ENCODE measurements around the gene EGFL8.
A peak's percentile ranks its signal among the peaks of the same experiment; 100 is the strongest.
"Not testable (repeated sequence)": the region's sequence is repeated elsewhere in the genome, so short reads cannot be mapped to it uniquely, and the experiment has no call there.

Gene EGFL8

DNA sequence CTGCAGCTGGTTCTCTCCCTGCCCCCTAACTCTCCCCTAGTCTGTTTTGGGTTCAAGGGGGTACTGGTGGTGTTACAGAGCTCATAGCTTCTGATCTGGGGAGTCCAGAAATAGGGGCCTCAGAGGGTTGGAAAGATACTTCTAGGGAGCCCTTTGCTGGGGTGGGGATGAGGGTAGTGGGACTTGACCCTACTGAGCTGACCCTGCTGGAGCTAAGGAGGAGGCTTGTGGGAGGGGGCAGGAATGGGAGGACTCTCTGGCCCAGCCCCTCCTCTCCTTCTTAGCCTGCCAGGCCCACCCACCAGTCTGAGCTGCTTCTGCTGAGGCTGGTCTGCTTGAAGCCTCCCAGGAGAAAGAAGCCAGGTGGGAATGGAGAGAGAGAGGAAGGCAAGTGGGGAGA, at the start of gene EGFL8:
Gene EGFL8, plus strand, starts transcription at position 301 of the 400 bp plus-strand sequence. CDS start 1,571 bp downstream, outside the sequence.
- no peak for DNase-seq

DNA sequence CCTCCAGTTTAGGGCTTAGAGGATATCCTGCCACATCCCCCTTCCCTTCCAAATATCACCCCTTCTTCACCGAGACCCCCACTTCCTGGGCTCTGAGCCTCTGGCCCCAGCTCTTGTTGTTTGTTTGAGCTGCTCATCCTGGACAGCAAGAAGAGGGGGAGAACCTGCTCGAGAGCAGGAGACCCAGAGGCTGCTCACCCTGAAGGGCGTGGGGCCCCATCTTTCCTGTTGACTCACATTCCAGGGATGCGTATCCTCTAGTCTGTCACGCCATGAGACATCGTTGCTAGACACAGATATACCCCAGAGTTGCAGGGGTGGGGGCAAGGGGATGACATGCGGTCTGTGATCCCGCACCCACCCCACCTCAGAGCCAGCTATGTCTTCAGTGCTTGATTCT, 49.6 kb upstream of the EGFL8 start:
- no peak for DNase-seq

- no peak for DNase-seq
Observed at GRCh38 chr6:32115623-32116022, 48.8 kb upstream of the EGFL8 start.

DNA sequence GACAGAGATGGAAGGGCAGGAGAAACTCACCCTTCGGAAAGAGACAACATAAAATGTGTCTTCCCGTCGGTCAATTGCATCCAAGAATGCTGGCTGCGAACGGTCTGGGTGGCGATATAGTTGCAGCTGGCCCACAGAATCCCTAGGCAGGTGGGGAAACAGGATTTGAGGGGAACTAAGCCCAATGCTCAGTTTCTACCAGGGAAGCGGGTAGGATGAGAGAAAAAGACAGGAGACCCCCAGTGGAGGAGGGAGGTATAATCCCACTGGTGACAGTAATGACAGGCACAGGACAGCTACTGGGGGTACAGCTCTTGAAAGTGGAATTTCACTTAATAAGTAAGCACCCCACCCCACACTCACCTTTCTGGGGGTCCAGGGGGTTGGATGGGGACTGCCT, 47.7 kb upstream of the EGFL8 start:
- DNase-seq, result no peak

DNA sequence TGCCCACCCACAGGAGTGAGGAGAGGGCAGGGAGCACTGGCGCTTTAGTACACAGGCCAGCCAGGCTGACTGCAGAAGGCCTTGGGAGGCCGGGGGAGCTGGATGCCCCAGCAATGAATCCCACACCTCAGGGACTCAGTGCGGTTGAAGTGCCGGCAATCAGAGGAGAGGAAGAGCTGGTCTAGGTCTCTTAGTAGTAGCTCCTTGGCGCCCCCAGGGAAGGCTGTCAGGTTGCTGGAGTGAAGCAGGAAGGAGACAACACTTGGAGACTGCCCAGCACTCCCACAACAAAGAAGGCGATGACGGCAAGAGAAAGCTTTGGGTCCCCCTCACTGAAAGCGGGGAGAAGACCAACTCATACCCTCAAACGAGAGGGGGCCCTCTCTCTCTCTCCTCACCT, 46.9 kb upstream of the EGFL8 start:
- DNase-seq, result no peak

DNA sequence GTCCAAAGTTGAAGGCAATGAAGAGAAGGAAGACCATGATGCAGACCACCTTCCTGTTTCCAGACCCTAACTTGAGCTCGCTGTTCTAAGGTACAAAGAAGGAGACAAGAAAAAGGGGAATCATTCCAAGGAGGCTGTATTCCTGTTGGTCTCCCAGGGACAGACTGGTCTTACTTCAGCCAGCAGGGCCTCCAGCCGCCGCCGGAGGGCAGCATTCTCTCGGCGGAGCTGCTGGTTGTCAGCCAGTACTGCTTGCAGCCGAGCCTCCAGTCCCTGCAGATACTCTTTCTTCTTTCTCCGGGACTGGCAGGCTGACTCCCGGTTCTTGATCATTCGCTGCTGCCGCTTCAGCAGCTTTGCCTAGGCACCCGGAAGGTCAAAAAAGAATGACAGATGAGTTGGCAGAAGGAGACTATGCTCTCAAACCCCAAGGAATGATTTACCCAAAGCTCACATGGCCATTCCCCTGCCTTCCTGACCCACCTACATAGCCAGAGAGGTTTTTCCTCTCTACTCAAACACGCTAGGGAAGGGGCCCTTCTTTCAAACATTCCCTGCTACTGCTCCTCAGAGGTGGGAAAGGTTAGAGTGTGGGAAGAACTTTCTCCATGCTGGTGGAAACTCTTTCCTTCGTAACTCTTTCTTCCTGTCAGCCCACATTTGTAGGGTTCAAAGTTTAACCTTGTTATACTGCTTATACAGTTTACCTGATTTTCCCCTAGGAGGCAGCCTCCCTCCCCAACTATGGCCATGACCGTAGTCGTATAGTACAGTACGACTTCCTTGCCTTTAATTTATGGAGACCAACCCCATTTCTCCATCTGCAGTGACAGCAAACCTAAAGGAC, 45.4 kb upstream of the EGFL8 start:
- DNase-seq, result peak; percentile 53 to 66

DNA sequence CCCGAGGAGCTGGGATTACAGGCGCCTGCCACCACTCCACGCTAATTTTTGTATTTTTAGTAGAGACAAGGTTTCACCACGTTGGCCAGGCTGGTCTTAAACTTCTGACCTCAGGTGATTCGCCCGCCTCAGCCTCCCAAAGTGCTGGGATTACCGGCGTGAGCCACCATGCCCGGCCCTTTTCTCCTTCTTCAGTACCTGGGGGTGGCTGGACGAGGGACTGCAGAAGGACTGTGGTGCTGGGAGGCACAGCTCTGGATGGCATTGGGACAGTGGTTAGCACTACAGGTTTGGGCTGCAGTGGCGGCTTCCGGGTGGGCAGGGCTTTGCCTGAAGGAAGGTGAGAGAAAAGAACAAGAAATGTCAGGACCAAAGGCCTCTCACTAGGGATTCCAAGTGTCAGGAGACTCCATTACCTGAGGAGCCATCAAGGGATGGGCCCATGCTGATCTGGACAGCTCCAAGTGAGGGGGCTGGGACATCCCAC, 43.8 kb upstream of the EGFL8 start:
- no peak for DNase-seq

GRCh38 chr6:32123681-32124080, 40.7 kb upstream of the EGFL8 start:
- DNase-seq, result no peak

DNA sequence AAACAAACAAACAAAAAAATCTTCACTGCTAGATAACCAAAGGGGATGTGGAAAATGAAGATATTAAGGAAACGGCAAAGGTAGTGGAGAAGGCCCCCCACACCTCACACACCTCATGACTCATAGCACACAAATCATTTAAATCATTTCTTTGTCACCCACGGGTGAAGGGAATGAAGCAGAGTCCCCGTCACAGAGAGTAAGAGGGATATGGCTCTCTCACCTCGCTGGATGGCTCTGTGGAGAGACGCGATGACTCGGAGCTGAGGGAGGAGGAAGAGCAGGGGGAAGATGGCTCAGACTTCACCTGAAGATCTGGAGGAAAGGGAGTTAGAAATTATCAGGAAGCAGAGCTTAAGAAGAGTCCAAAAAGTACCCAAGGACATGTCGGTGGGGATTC, 37.5 kb upstream of the EGFL8 start:
- no peak for DNase-seq

DNA sequence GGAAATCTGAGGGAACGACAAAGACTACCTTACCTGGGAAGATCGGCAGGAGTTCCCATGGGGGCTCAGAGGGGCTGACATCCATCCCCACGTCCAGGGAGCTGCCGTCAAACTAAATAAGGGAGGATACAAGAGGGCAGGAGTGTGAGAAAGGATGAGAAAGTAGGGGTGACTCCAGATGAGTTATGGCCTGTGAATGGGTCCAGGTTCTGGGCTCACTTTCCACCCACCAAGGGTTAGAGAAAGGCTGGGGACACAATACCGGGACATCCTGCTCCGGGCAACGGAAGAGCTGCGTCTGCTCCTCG, 37.0 kb upstream of the EGFL8 start:
- no peak for DNase-seq

DNA sequence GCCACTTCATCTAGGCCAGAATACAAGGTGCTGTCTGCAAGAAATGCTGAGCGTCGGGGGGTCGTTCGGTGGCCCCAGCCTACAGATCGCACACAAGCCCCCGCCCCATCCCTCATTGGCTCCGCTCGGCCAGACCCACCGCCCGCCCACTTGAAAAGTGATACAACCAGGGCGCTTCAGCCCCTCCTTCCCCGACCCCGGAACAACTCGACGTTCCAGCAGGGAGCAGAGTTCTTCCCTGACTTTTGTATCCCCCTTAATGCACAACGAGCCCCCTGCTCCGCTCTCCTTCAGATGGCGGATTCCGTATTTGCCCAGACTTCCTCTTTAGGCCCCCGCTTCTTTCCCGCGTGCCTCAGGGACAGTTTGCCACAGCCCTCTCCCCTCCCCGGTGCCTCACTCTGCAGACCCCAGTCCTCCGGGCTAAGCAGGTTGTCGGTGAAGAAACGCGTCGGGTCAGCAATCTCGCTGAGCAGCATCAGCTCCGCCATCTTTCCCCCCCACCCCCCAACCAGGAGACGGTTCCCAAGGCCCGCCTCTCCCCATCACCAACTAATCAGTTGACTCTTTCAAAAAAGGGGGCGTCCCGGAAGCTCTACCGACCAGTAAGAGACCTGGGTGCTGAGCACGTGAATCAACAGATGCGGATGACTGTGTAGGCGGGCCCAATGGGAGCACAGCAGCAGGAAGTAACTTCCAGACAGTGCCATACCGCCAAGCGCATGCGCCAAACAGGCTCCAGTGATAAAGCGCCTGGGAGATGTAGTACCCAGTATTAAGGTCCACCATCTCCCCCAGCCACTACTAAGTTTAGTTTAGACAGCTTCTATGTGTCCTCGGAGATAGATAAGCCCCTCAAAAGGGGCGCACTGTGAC, 36.4 kb upstream of the EGFL8 start, which contains the start of gene ATF6B:
Gene ATF6B, minus strand, starts transcription at position 530 of the 876 bp plus-strand sequence. Its CDS starts 39 bp downstream, at position 491.
- DNase-seq, result peak; percentile 92 to 99

GRCh38 chr6:32128751-32129296, 35.6 kb upstream of the EGFL8 start:
- DNase-seq, result no peak

GRCh38 chr6:32129297-32130088, 34.9 kb upstream of the EGFL8 start:
- no peak for DNase-seq

- DNase-seq, result no peak
Observed at GRCh38 chr6:32131439-32131948, 32.9 kb upstream of the EGFL8 start.

DNA sequence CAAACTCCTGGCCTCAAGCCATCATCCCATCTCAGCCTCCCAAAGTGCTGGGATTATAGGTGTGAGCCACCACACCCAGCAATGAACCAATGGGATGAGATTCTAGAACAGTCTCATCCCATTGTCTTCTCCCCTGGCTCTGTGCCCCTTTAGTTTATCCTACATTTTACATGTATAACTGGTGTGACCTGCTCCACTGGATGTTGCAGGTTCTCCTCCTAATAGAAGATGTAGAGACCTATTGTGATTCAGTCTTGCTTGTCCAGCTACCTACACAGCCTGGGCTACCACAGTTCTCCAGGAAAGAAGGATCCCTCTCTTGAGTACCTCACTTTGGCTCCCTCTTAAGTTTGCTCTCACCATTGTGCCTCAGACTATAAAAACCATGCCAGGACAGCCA, 32.3 kb upstream of the EGFL8 start:
- no peak for DNase-seq

- DNase-seq, result no peak
Observed at GRCh38 chr6:32133786-32134185, 30.6 kb upstream of the EGFL8 start.

GRCh38 chr6:32137454-32137853, 26.9 kb upstream of the EGFL8 start:
- no peak for DNase-seq

GRCh38 chr6:32139590-32139989, 24.8 kb upstream of the EGFL8 start:
- DNase-seq, result no peak

DNA sequence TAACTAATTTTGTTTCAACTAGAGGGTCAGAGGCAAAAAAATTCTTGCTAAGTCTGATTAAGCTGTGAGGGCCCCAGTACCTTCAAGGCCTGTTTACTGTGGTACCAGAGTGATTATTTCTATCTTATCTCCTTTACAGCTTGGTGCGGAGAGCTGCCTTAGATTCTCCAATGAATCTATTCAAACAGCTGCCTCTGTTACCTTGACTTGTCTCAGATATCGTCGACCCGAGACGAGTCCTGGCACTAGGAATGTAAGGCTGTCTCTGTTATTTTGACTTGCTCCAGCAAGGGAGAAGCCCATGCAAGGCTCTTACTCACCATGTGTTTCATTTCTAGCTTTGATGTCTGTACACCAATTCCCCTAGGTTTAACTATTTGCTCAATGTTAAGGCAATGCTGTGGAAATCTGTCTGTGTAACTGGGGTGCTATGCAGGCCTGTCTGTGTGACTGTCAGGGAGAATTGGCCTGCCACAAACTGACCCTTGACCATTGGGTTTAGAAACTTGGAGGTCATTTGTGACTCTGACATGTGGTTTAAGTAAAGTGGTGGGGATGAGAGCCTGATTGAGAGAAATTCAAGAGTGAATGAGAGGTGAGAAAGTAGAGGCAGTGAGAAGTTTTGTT, 23.9 kb upstream of the EGFL8 start:
- DNase-seq, result no peak

DNA sequence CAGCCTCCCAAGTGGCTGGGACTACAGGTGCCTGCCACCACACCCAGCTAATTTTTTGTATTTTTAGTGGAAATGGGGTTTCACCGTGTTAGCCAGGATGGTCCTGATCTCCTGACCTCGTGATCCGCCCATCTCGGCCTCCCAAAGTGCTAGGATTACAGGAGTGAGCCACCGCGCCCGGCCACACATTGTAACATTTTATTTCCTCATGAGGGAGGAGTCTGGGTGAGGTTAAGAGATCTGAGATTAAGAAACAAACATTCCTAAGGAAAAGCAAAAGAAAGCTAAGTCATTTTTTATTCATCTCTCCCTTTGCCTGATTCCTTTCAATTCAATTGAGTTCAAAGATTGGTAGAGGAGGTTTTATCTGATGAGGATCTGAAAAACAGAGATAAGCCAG, 20.2 kb upstream of the EGFL8 start:
- DNase-seq, result not testable (repeated sequence)

DNA sequence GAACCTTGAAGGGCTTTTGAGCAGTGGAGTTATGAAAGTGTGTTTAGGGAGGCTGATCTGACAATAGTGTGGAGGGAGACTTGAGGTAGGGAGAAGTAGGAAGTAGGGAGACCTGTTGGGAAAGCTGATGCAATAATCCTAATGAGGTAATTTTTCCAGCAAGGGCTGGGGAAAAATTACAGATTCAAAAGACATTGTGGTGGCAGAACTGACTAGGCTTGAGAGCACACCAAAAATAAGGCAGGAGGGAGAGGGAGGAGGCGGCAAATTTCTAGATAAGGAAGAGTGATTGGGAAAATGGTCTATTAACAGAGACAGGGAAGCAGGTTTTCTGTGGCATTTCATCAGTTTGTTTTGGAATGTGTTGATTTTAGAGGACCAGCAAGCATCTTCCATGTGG, 18.1 kb upstream of the EGFL8 start:
- DNase-seq, result no peak

GRCh38 chr6:32146687-32147086, 17.7 kb upstream of the EGFL8 start:
- no peak for DNase-seq
